ENCODE results near the gene CD86.

The CD86 gene

GRCh38 chr3:122169911-122170310, 114.7 kb downstream of the CD86 start:
- peak; percentile 7 for DNase-seq
